DOHH2 (cell line): Measurements from ENCODE around the gene GPD1.

Experiments used
- H3F3A ChIP-seq: fragments of 200-600 bp; sonication (generic), shearing (Covaris generic); 2 replicates; pipeline ENCODE4 v1.6.0; 2016; ENCODE audit warnings: antibody characterized with exemption, mild to moderate bottlenecking; ENCODE audit not compliant: control insufficient read depth, insufficient read depth
- H3K27ac ChIP-seq: fragments of 200-600 bp; sonication (generic); 2 replicates; pipeline ENCODE4 v1.5.1; 2014; ENCODE audit warnings: low read depth, mild to moderate bottlenecking, low read length, moderate library complexity
- H3K27me3 ChIP-seq: fragments of 200-600 bp; sonication (generic); 2 replicates; pipeline ENCODE4 v1.6.1; 2014; ENCODE audit warnings: mild to moderate bottlenecking, low read length, mixed read lengths; ENCODE audit not compliant: control insufficient read depth
- H3K36me3 ChIP-seq: fragments of 200-600 bp; sonication (generic); 2 replicates; pipeline ENCODE4 v1.6.1; 2014; ENCODE audit warnings: mild to moderate bottlenecking, low read length, moderate library complexity, mixed read lengths; ENCODE audit not compliant: control insufficient read depth
- H3K4me1 ChIP-seq: fragments of 200-600 bp; sonication (generic); 2 replicates; pipeline ENCODE4 v1.6.1; 2014; ENCODE audit warnings: mild to moderate bottlenecking, low read length, mixed read lengths; ENCODE audit not compliant: control insufficient read depth
- H3K4me2 ChIP-seq: fragments of 200-600 bp; sonication (generic); 2 replicates; pipeline ENCODE4 v1.6.0; 2014; ENCODE audit warnings: mild to moderate bottlenecking, low read length, moderate library complexity
- H3K4me3 ChIP-seq: fragments of 200-600 bp; sonication (generic); 2 replicates; pipeline ENCODE4 v1.5.1; 2014; ENCODE audit warnings: mild to moderate bottlenecking, low read length, mixed read lengths
- H3K79me2 ChIP-seq: fragments of 200-600 bp; sonication (generic); 2 replicates; pipeline ENCODE4 v1.6.1; 2014; ENCODE audit warnings: mild to moderate bottlenecking, low read length, mixed read lengths; ENCODE audit not compliant: control insufficient read depth
- H3K9me2 ChIP-seq: fragments of 200-600 bp; sonication (generic); replicated peaks from 2 replicates; pipeline ENCODE4 v1.6.1; 2014; ENCODE audit warnings: mild to moderate bottlenecking, low read length, mixed read lengths; ENCODE audit not compliant: control insufficient read depth
- H3K9me3 ChIP-seq: fragments of 200-600 bp; sonication (generic); 2 replicates; pipeline ENCODE4 v1.6.1; 2014; ENCODE audit warnings: antibody characterized with exemption, low read length, mixed read lengths; ENCODE audit not compliant: control insufficient read depth, insufficient read depth
- H4K20me1 ChIP-seq: fragments of 200-600 bp; sonication (generic); 2 replicates; pipeline ENCODE4 v1.6.0; 2014; ENCODE audit warnings: low read depth, mild to moderate bottlenecking, antibody characterized with exemption, low read length, moderate library complexity; ENCODE audit not compliant: control insufficient read depth, insufficient read depth
- CTCF ChIP-seq: fragments of 200-600 bp; sonication (generic); IDR thresholded peaks from one replicate; pipeline ENCODE4 v1.5.1; 2014; ENCODE audit warnings: antibody characterized with exemption, mild to moderate bottlenecking, low read depth, low read length; ENCODE audit not compliant: poor library complexity, severe bottlenecking
- EZH2phosphoT487 ChIP-seq: fragments of 200-600 bp; sonication (generic); IDR thresholded peaks from 2 replicates; pipeline ENCODE4 v1.6.1; 2017; ENCODE audit warnings: borderline replicate concordance, mild to moderate bottlenecking, antibody characterized with exemption, low read length, moderate library complexity, mixed read lengths

Gene GPD1

GRCh38 chr12:50069069-50069468 is 34.7 kb upstream of the GPD1 start:
- peaks cover 19% of the 10 kb centered on the region for H3K4me1 ChIP-seq
- TF ChIP-seq EZH2phosphoT487, result no peak
- no peak for TF ChIP-seq CTCF
- no peaks in the 10 kb centered on the region for H3K36me3 ChIP-seq
- H3F3A ChIP-seq, result no peaks in the 10 kb centered on the region; the same call in 1 of the 2 replicates
- peaks cover 23% of the 10 kb centered on the region for H3K27me3 ChIP-seq
- no peak overlapping the region for H3K4me2 ChIP-seq
- H3K4me3 ChIP-seq, result no peak overlapping the region
- H4K20me1 ChIP-seq, result no peaks in the 10 kb centered on the region
- H3K27ac ChIP-seq, result no peak overlapping the region
- H3K9me2 ChIP-seq, result no peaks in the 10 kb centered on the region
- H3K9me3 ChIP-seq, result no peaks in the 10 kb centered on the region
- no peaks in the 10 kb centered on the region for H3K79me2 ChIP-seq

- Histone ChIP-seq H3K27me3 (peaks cover 19% of the 10 kb centered on the region), H3K4me3 (no peak overlapping the region), H3K4me1 (peaks cover 19% of the 10 kb centered on the region), H3K79me2 (no peaks in the 10 kb centered on the region), H3F3A (no peaks in the 10 kb centered on the region; the same call in 1 of the 2 replicates), H3K27ac (no peak overlapping the region), H3K4me2 (no peak overlapping the region), H3K9me2 (no peaks in the 10 kb centered on the region), H3K36me3 (no peaks in the 10 kb centered on the region), H3K9me3 (no peaks in the 10 kb centered on the region), H4K20me1 (no peaks in the 10 kb centered on the region)
- TF ChIP-seq CTCF, result no peak
- no peak for TF ChIP-seq EZH2phosphoT487
These were observed 34.3 kb upstream of the GPD1 start for GRCh38 chr12:50069539-50069938.

GRCh38 chr12:50070314-50071060 is 33.3 kb upstream of the GPD1 start:
- Histone ChIP-seq H3K9me2 (no peaks in the 10 kb centered on the region), H3K36me3 (no peaks in the 10 kb centered on the region), H3K9me3 (no peaks in the 10 kb centered on the region), H3K27ac (no peak overlapping the region), H3K79me2 (no peaks in the 10 kb centered on the region), H3K4me2 (peak overlapping the region; percentile 68), H3K4me3 (peak overlapping the region; percentile 62), H3K27me3 (peaks cover 17% of the 10 kb centered on the region), H4K20me1 (no peaks in the 10 kb centered on the region), H3F3A (no peaks in the 10 kb centered on the region; the same call in 1 of the 2 replicates), H3K4me1 (peaks cover 19% of the 10 kb centered on the region)
- TF ChIP-seq CTCF (peak; percentile 98), EZH2phosphoT487 (no peak)
